ENCODE data around the gene MTHFD2. TPM values are rescaled to one million over a fixed set of nuclear protein-coding genes. Genes with fewer than 3 reads are reported as not detected.
A peak's percentile ranks its signal among the peaks of the same experiment; 100 is the strongest.

Gene MTHFD2
- total RNA-seq, 3 donors from 2014 or later (not counting 1 experiment from before 2014, with no cell fraction given) = 28.7 to 41.1 (median 40.5) TPM

DNA sequence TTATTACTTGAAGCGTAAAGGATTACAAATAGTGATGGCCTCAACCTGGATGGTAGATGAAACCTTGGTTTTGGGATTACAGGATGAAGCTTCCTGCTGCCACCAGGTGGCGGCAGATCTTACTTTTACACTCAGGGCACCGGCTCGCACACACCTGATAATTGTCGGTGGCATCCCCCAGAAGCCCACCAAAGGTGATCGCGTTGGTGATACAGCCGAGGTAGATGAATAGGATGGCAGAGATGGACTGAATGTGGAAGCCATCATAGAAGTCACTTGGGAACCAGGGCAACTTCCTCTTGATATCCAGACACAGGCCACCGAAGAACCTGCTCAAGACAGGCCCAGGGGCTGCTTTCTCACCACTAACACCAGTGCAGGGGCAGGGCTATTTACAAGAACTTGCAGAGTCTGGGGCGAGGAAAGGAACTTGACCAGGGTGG is 51.8 kb downstream of the MTHFD2 start:
- Mint-ChIP-seq H3K4me3 (no peak overlapping the region), H3K27me3 (ENCODE audit: low read depth in 2 of 2) (no peaks in the 10 kb centered on the region), H3K9me3 (no peaks in the 10 kb centered on the region), H3K4me1 (peaks cover 0 to 3% of the 10 kb centered on the region in 2 donors), H3K36me3 (no peaks in the 10 kb centered on the region), H3K27ac (no peak overlapping the region)
- peak; percentile 46 to 83 for DNase-seq
- H3K27ac ChIP-seq (ENCODE audit: low read length) = no peak overlapping the region
- ATAC-seq = peak in 2 of 3 donors; percentile 63 to 68
- H3K9me3 ChIP-seq (ENCODE audit: control insufficient read depth, insufficient read depth, low read length) = no peaks in the 10 kb centered on the region
- no peaks in the 10 kb centered on the region for H3K27me3 ChIP-seq (ENCODE audit: control insufficient read depth, insufficient read depth, low read length)
- intact Hi-C loops (cut with micrococcal nuclease) = loop anchor here (1.0 to 2.0 kb wide), 3 partner anchors 85 to 283 kb away; no protein-coding TSS in a partner anchor
- no peaks in the 10 kb centered on the region for H3K36me3 ChIP-seq (ENCODE audit: control insufficient read depth, insufficient read depth, low read length)
- TF ChIP-seq, protein P1, sequence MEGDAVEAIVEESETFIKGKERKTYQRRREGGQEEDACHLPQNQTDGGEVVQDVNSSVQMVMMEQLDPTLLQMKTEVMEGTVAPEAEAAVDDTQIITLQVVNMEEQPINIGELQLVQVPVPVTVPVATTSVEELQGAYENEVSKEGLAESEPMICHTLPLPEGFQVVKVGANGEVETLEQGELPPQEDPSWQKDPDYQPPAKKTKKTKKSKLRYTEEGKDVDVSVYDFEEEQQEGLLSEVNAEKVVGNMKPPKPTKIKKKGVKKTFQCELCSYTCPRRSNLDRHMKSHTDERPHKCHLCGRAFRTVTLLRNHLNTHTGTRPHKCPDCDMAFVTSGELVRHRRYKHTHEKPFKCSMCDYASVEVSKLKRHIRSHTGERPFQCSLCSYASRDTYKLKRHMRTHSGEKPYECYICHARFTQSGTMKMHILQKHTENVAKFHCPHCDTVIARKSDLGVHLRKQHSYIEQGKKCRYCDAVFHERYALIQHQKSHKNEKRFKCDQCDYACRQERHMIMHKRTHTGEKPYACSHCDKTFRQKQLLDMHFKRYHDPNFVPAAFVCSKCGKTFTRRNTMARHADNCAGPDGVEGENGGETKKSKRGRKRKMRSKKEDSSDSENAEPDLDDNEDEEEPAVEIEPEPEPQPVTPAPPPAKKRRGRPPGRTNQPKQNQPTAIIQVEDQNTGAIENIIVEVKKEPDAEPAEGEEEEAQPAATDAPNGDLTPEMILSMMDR (IDR thresholded peaks at IDR 0.05) = peak; percentile 81
- WGBS (ENCODE audit: insufficient coverage) = 28% methylated on average over 9 of the region's 10 CpGs
- H3K4me1 ChIP-seq (ENCODE audit: control insufficient read depth, insufficient read depth, low read length) = peaks cover 5% of the 10 kb centered on the region
- H3K4me3 ChIP-seq (ENCODE audit: low read length) = no peak overlapping the region

DNA sequence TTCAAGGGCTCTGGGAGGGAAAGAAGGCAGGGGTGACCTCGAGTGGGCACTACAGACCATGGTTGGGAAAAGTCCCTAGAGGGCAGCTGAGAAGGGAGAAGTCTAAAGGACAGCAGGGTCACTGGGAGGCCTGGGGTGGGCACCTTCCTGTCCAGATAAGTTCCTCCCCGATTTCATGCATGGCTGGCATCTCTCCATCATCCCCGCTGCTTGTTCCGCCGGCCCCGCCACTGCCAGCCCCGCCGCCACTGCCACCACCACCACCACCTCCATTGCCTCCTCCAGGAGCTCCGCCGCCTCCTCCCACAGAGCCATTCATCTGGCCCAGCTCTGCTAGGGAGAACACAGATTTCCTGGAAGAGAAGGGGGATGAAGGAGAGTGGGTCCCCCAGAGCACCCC is 53.6 kb downstream of the MTHFD2 start:
- Mint-ChIP-seq H3K27me3 (ENCODE audit: low read depth in 2 of 2) (no peaks in the 10 kb centered on the region), H3K9me3 (no peaks in the 10 kb centered on the region), H3K4me1 (peaks cover 0 to 3% of the 10 kb centered on the region in 2 donors), H3K27ac (no peak overlapping the region), H3K4me3 (no peak overlapping the region), H3K36me3 (no peaks in the 10 kb centered on the region)
- DNase-seq (no peak), ATAC-seq (no peak)
- Histone ChIP-seq H3K4me3 (ENCODE audit: low read length) (no peak overlapping the region), H3K27me3 (ENCODE audit: control insufficient read depth, insufficient read depth, low read length) (no peaks in the 10 kb centered on the region), H3K36me3 (ENCODE audit: control insufficient read depth, insufficient read depth, low read length) (no peaks in the 10 kb centered on the region), H3K9me3 (ENCODE audit: control insufficient read depth, insufficient read depth, low read length) (no peaks in the 10 kb centered on the region), H3K27ac (ENCODE audit: low read length) (no peak overlapping the region), H3K4me1 (ENCODE audit: control insufficient read depth, insufficient read depth, low read length) (peaks cover 5% of the 10 kb centered on the region)
- 84% methylated on average over 8 of the region's 10 CpGs for WGBS (ENCODE audit: insufficient coverage)
- intact Hi-C loops (cut with micrococcal nuclease) = no loop called here
- TF ChIP-seq, protein P1 (IDR thresholded peaks at IDR 0.05) = no peak

DNA sequence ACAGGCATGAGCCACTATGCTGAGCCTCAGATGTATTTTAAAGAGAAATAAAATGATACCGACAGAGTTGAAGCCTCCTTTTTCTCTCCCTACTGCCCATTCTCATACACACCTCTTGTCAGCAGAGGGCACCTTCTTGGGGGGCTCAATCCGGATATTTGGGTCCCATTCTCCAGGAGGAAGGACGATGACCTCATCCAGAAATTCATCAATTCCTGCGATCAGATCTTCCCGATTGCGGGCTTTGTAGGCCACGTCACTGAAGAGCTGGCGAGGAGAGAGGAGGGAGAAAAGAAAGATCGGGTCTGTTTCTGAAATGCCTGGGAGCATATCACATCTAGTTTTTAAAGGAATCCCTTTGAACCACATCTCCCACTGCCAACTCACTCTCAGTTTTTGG is 54.4 kb downstream of the MTHFD2 start:
- TF ChIP-seq, protein P1 (IDR thresholded peaks at IDR 0.05) = no peak
- Histone ChIP-seq H3K36me3 (ENCODE audit: control insufficient read depth, insufficient read depth, low read length) (no peaks in the 10 kb centered on the region), H3K9me3 (ENCODE audit: control insufficient read depth, insufficient read depth, low read length) (no peaks in the 10 kb centered on the region), H3K27ac (ENCODE audit: low read length) (no peak overlapping the region), H3K4me3 (ENCODE audit: low read length) (no peak overlapping the region), H3K27me3 (ENCODE audit: control insufficient read depth, insufficient read depth, low read length) (no peaks in the 10 kb centered on the region), H3K4me1 (ENCODE audit: control insufficient read depth, insufficient read depth, low read length) (peaks cover 5% of the 10 kb centered on the region)
- Mint-ChIP-seq H3K36me3 (no peaks in the 10 kb centered on the region), H3K9me3 (no peaks in the 10 kb centered on the region), H3K27me3 (ENCODE audit: low read depth in 2 of 2) (no peaks in the 10 kb centered on the region), H3K4me3 (no peak overlapping the region), H3K4me1 (peaks cover 0 to 3% of the 10 kb centered on the region in 2 donors), H3K27ac (no peak overlapping the region)
- ATAC-seq = no peak
- DNase-seq = no peak
- WGBS (ENCODE audit: insufficient coverage) = 88% methylated on average over 8 of the region's 9 CpGs
- intact Hi-C loops (cut with micrococcal nuclease) = no loop called here

DNA sequence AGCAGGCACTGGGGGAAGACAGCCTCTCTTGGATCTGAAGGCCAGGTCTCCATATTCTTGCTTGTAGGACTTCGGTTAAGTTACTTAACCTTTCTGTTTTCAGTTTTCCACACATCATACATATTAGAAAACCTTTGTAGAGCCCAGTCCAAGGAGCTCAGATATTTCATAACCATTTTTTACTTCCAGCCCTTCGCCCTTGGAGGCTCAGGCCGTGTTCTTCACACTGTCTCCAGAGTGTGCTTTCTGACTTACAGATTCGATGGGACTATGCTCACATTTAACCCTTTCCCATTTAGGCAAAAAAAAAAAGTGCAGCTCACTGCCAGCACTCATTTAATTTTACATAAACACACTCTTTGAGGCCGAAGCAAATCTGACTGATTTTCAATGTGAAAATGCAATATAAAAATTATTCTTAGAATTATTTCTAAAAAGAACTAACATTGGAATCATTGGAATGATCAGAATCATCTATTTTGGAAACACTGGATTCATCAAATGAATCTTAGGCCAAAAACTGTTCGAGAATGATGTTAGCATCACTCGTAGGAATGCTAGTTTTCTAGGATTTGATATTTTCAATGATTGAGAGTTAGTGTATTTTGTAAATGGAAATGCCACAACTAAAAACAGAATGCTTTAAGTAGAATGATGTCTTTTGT is 55.0 kb downstream of the MTHFD2 start:
- Histone ChIP-seq H3K4me1 (ENCODE audit: control insufficient read depth, insufficient read depth, low read length) (peaks cover 5% of the 10 kb centered on the region), H3K9me3 (ENCODE audit: control insufficient read depth, insufficient read depth, low read length) (no peaks in the 10 kb centered on the region), H3K27ac (ENCODE audit: low read length) (no peak overlapping the region), H3K36me3 (ENCODE audit: control insufficient read depth, insufficient read depth, low read length) (no peaks in the 10 kb centered on the region), H3K4me3 (ENCODE audit: low read length) (no peak overlapping the region), H3K27me3 (ENCODE audit: control insufficient read depth, insufficient read depth, low read length) (no peaks in the 10 kb centered on the region)
- no peaks in the 10 kb centered on the region for H3K36me3 Mint-ChIP-seq
- no peak for ATAC-seq
- H3K9me3 Mint-ChIP-seq = no peaks in the 10 kb centered on the region
- WGBS (ENCODE audit: insufficient coverage) = 85% methylated on average over 6 of the region's 7 CpGs
- H3K27ac Mint-ChIP-seq = no peak overlapping the region
- no peaks in the 10 kb centered on the region for H3K27me3 Mint-ChIP-seq (ENCODE audit: low read depth in 2 of 2)
- H3K4me1 Mint-ChIP-seq = peaks cover 0 to 3% of the 10 kb centered on the region in 2 donors
- DNase-seq = no peak
- no peak overlapping the region for H3K4me3 Mint-ChIP-seq
- intact Hi-C loops (cut with micrococcal nuclease) = no loop called here
- TF ChIP-seq, protein P1 (IDR thresholded peaks at IDR 0.05) = no peak

Data from natural killer cell (primary cell).